ENCODE data around the gene ADGRA1. TPM values are rescaled to one million over a fixed set of nuclear protein-coding genes. Genes with fewer than 3 reads are reported as not detected.

Gene ADGRA1
- total RNA-seq, 4 donors from 2014 or later = not detected

- in situ Hi-C loops (cut with MboI; ENCODE audit: low sequenced_read_pairs in 4 of 4) = no loop called here
- intact Hi-C loops (cut with DNase I; ENCODE audit: low total_unique reads) = no loop called here
- Histone ChIP-seq H3K9me3 (no peaks in the 10 kb centered on the region), H3K27ac (no peak overlapping the region), H3K36me3 (no peaks in the 10 kb centered on the region), H3K4me3 (no peak overlapping the region), H3K4me1 (no peaks in the 10 kb centered on the region), H3K27me3 (peaks cover under 1 to 27% (median 9%) of the 10 kb centered on the region in 3 donors)
- DNase-seq (no peak), ATAC-seq (no peak)
- no peak for TF ChIP-seq POLR2A (IDR thresholded peaks at IDR 0.05)
- TF ChIP-seq CTCF (IDR thresholded peaks at IDR 0.05 in 4 of 5, conservative IDR thresholded peaks at IDR 0.05 in 1 of 5) = no peak
Measured at GRCh38 chr10:133141144-133141957, 53.6 kb downstream of the ADGRA1 start.

- Histone ChIP-seq H3K27me3 (peaks cover 6 to 27% (median 10%) of the 10 kb centered on the region in 3 donors), H3K27ac (no peak overlapping the region), H3K9me3 (no peaks in the 10 kb centered on the region), H3K36me3 (no peaks in the 10 kb centered on the region), H3K4me3 (no peak overlapping the region), H3K4me1 (no peaks in the 10 kb centered on the region)
- in situ Hi-C loops (cut with MboI; ENCODE audit: low sequenced_read_pairs in 4 of 4) = no loop called here
- DNase-seq = no peak
- no peak for ATAC-seq
- TF ChIP-seq POLR2A (IDR thresholded peaks at IDR 0.05) = no peak
- no peak for TF ChIP-seq CTCF (IDR thresholded peaks at IDR 0.05 in 4 of 5, conservative IDR thresholded peaks at IDR 0.05 in 1 of 5)
- intact Hi-C loops (cut with DNase I; ENCODE audit: low total_unique reads) = no loop called here
Measured at GRCh38 chr10:133141958-133142340, 54.2 kb downstream of the ADGRA1 start.

GRCh38 chr10:133142523-133143199, 54.9 kb downstream of the ADGRA1 start:
- ATAC-seq (no peak), DNase-seq (no peak)
- TF ChIP-seq POLR2A (IDR thresholded peaks at IDR 0.05) (no peak), CTCF (IDR thresholded peaks at IDR 0.05 in 4 of 5, conservative IDR thresholded peaks at IDR 0.05 in 1 of 5) (no peak)
- in situ Hi-C loops (cut with MboI; ENCODE audit: low sequenced_read_pairs in 4 of 4) = no loop called here
- Histone ChIP-seq H3K27ac (no peak overlapping the region), H3K9me3 (no peaks in the 10 kb centered on the region), H3K27me3 (peaks cover 13 to 34% (median 15%) of the 10 kb centered on the region in 3 donors), H3K4me1 (no peaks in the 10 kb centered on the region), H3K4me3 (no peak overlapping the region), H3K36me3 (no peaks in the 10 kb centered on the region)
- intact Hi-C loops (cut with DNase I; ENCODE audit: low total_unique reads) = no loop called here

DNA sequence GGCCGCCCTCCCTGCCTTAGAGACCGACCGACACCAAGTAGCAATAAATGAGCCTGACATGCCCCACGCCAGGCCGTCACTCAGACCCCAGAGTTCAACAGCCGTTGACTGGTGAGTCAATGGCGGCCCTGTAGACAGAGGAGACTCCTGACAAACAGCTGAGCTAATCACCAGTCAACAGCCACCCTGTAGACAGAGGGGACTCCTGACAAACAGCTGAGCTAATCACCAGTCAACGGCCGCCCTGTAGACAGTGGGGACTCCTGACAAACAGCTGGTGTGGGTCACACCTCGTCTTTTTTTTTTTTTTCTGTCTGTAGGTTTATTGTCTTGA, 55.4 kb downstream of the ADGRA1 start:
- in situ Hi-C loops (cut with MboI; ENCODE audit: low sequenced_read_pairs in 4 of 4) (no loop called here), intact Hi-C loops (cut with DNase I; ENCODE audit: low total_unique reads) (no loop called here)
- no peaks in the 10 kb centered on the region for H3K36me3 ChIP-seq
- no peak overlapping the region for H3K27ac ChIP-seq
- H3K9me3 ChIP-seq = no peaks in the 10 kb centered on the region
- H3K4me3 ChIP-seq = no peak overlapping the region
- peaks cover 15 to 36% (median 19%) of the 10 kb centered on the region in 3 donors for H3K27me3 ChIP-seq
- DNase-seq (no peak), ATAC-seq (no peak)
- H3K4me1 ChIP-seq = no peaks in the 10 kb centered on the region
- TF ChIP-seq CTCF (IDR thresholded peaks at IDR 0.05 in 4 of 5, conservative IDR thresholded peaks at IDR 0.05 in 1 of 5) = no peak
- no peak for TF ChIP-seq POLR2A (IDR thresholded peaks at IDR 0.05)

Measured in gastrocnemius medialis (tissue), 4 donors.